Activated naive CD8-positive, alpha-beta T cell (primary cell): Measurements from ENCODE around the gene RAD51C.
A peak's percentile ranks its signal among the peaks of the same experiment; 100 is the strongest.
"Not testable (repeated sequence)": the region's sequence is repeated elsewhere in the genome, so short reads cannot be mapped to it uniquely, and the experiment has no call there.

Experiments
- H3K27ac Mint-ChIP-seq: one replicate; pipeline ENCODE4 v1.8.0; 2021; ENCODE audit warnings: mixed read lengths
- H3K27me3 Mint-ChIP-seq: one replicate; pipeline ENCODE4 v1.8.0; 2021; ENCODE audit warnings: mixed read lengths
- H3K36me3 Mint-ChIP-seq: one replicate; pipeline ENCODE4 v1.8.0; 2021; ENCODE audit warnings: mixed read lengths
- H3K4me1 Mint-ChIP-seq: one replicate; pipeline ENCODE4 v1.8.0; 2021; ENCODE audit warnings: low read depth, mixed read lengths
- H3K4me3 Mint-ChIP-seq: one replicate; pipeline ENCODE4 v1.8.0; 2021; ENCODE audit warnings: mild to moderate bottlenecking, mixed read lengths
- H3K9me3 Mint-ChIP-seq: one replicate; pipeline ENCODE4 v1.8.0; 2021; ENCODE audit warnings: low read depth, mixed read lengths

RAD51C gene

GRCh38 chr17:58747674-58748073 is 55.3 kb downstream of the RAD51C start:
- Mint-ChIP-seq H3K9me3 (no peaks in the 10 kb centered on the region), H3K36me3 (no peaks in the 10 kb centered on the region), H3K27me3 (no peaks in the 10 kb centered on the region), H3K4me1 (no peaks in the 10 kb centered on the region), H3K4me3 (no peak overlapping the region), H3K27ac (no peak overlapping the region)

- not testable (repeated sequence) for H3K9me3 Mint-ChIP-seq, H3K27ac Mint-ChIP-seq, H3K4me3 Mint-ChIP-seq, H3K4me1 Mint-ChIP-seq, H3K27me3 Mint-ChIP-seq, H3K36me3 Mint-ChIP-seq
Measured at GRCh38 chr17:58749627-58750026, 57.2 kb downstream of the RAD51C start.

GRCh38 chr17:58753026-58753425 is 60.6 kb downstream of the RAD51C start:
- H3K27ac Mint-ChIP-seq = no peak overlapping the region
- H3K4me3 Mint-ChIP-seq = no peak overlapping the region
- H3K36me3 Mint-ChIP-seq = no peaks in the 10 kb centered on the region
- H3K27me3 Mint-ChIP-seq = peaks cover 15% of the 10 kb centered on the region
- H3K4me1 Mint-ChIP-seq = peaks cover 13% of the 10 kb centered on the region
- no peaks in the 10 kb centered on the region for H3K9me3 Mint-ChIP-seq

- Mint-ChIP-seq H3K9me3 (no peaks in the 10 kb centered on the region), H3K4me1 (peaks cover 13% of the 10 kb centered on the region), H3K27me3 (peaks cover 26% of the 10 kb centered on the region), H3K4me3 (peak overlapping the region; percentile 85), H3K27ac (peak overlapping the region; percentile 28), H3K36me3 (no peaks in the 10 kb centered on the region)
Measured at GRCh38 chr17:58755269-58755576, 62.8 kb downstream of the RAD51C start.

GRCh38 chr17:58755577-58756245 is 63.3 kb downstream of the RAD51C start, which contains the start of gene PPM1E:
Gene PPM1E (plus strand): TSS chr17:58755854.
- peak within 1 kb of the TSS; percentile 97 for H3K4me3 Mint-ChIP-seq
- H3K27ac Mint-ChIP-seq = peak within 1 kb of the TSS; percentile 77
- H3K4me1 Mint-ChIP-seq = peaks cover 13% of the 10 kb centered on the region
- H3K36me3 Mint-ChIP-seq = no peaks in the 10 kb centered on the region
- H3K27me3 Mint-ChIP-seq = peaks cover 30% of the 10 kb centered on the region
- H3K9me3 Mint-ChIP-seq = no peaks in the 10 kb centered on the region

- Mint-ChIP-seq H3K4me1 (peaks cover 13% of the 10 kb centered on the region), H3K9me3 (no peaks in the 10 kb centered on the region), H3K4me3 (peak overlapping the region; percentile 97), H3K36me3 (no peaks in the 10 kb centered on the region), H3K27ac (peak overlapping the region; percentile 77), H3K27me3 (peaks cover 36% of the 10 kb centered on the region)
Measured at GRCh38 chr17:58756246-58757161, 64.1 kb downstream of the RAD51C start.

- H3K9me3 Mint-ChIP-seq = no peaks in the 10 kb centered on the region
- peak overlapping the region; percentile 97 for H3K4me3 Mint-ChIP-seq
- H3K36me3 Mint-ChIP-seq = no peaks in the 10 kb centered on the region
- H3K27me3 Mint-ChIP-seq = peaks cover 39% of the 10 kb centered on the region
- peaks cover 13% of the 10 kb centered on the region for H3K4me1 Mint-ChIP-seq
- H3K27ac Mint-ChIP-seq = no peak overlapping the region
Measured at GRCh38 chr17:58757162-58757613, 64.8 kb downstream of the RAD51C start.

- Mint-ChIP-seq H3K36me3 (no peaks in the 10 kb centered on the region), H3K27me3 (peaks cover 41% of the 10 kb centered on the region), H3K27ac (no peak overlapping the region), H3K4me1 (peaks cover 13% of the 10 kb centered on the region), H3K4me3 (no peak overlapping the region), H3K9me3 (no peaks in the 10 kb centered on the region)
Measured at GRCh38 chr17:58758890-58759289, 66.5 kb downstream of the RAD51C start.

- Mint-ChIP-seq H3K27me3 (peaks cover 40% of the 10 kb centered on the region), H3K27ac (no peak overlapping the region), H3K36me3 (no peaks in the 10 kb centered on the region), H3K4me3 (no peak overlapping the region), H3K4me1 (peaks cover 13% of the 10 kb centered on the region), H3K9me3 (no peaks in the 10 kb centered on the region)
Measured at GRCh38 chr17:58759522-58759921, 67.1 kb downstream of the RAD51C start.

GRCh38 chr17:58760248-58760647 is 67.8 kb downstream of the RAD51C start:
- H3K9me3 Mint-ChIP-seq = no peaks in the 10 kb centered on the region
- no peak overlapping the region for H3K4me3 Mint-ChIP-seq
- peaks cover 35% of the 10 kb centered on the region for H3K27me3 Mint-ChIP-seq
- peaks cover 9% of the 10 kb centered on the region for H3K4me1 Mint-ChIP-seq
- no peak overlapping the region for H3K27ac Mint-ChIP-seq
- H3K36me3 Mint-ChIP-seq = no peaks in the 10 kb centered on the region

- Mint-ChIP-seq H3K27me3 (peaks cover 26% of the 10 kb centered on the region), H3K4me1 (no peaks in the 10 kb centered on the region), H3K4me3 (no peak overlapping the region), H3K9me3 (no peaks in the 10 kb centered on the region), H3K27ac (no peak overlapping the region), H3K36me3 (no peaks in the 10 kb centered on the region)
Measured at GRCh38 chr17:58763263-58763662, 70.9 kb downstream of the RAD51C start.

- no peak overlapping the region for H3K27ac Mint-ChIP-seq
- no peaks in the 10 kb centered on the region for H3K36me3 Mint-ChIP-seq
- H3K4me1 Mint-ChIP-seq = no peaks in the 10 kb centered on the region
- H3K4me3 Mint-ChIP-seq = no peak overlapping the region
- peaks cover 22% of the 10 kb centered on the region for H3K27me3 Mint-ChIP-seq
- no peaks in the 10 kb centered on the region for H3K9me3 Mint-ChIP-seq
Measured at GRCh38 chr17:58764373-58764772, 72.0 kb downstream of the RAD51C start.

GRCh38 chr17:58778482-58778881 is 86.1 kb downstream of the RAD51C start:
- H3K36me3 Mint-ChIP-seq, H3K4me1 Mint-ChIP-seq, H3K27me3 Mint-ChIP-seq, H3K27ac Mint-ChIP-seq, H3K9me3 Mint-ChIP-seq, H3K4me3 Mint-ChIP-seq: not testable (repeated sequence)

GRCh38 chr17:58779446-58779845 is 87.0 kb downstream of the RAD51C start:
- Mint-ChIP-seq H3K9me3 (no peaks in the 10 kb centered on the region), H3K36me3 (no peaks in the 10 kb centered on the region), H3K4me1 (no peaks in the 10 kb centered on the region), H3K4me3 (no peak overlapping the region), H3K27me3 (peaks cover 4% of the 10 kb centered on the region), H3K27ac (no peak overlapping the region)

GRCh38 chr17:58783380-58783779 is 91.0 kb downstream of the RAD51C start:
- Mint-ChIP-seq H3K36me3 (no peaks in the 10 kb centered on the region), H3K4me3 (no peak overlapping the region), H3K4me1 (no peaks in the 10 kb centered on the region), H3K9me3 (no peaks in the 10 kb centered on the region), H3K27me3 (peaks cover 2% of the 10 kb centered on the region), H3K27ac (no peak overlapping the region)
